AG10803 (cell line): ENCODE data around the gene ZNF608.

ENCODE experiments used
- DNase-seq: peaks from one replicate; pipeline ENCODE4 v3.0.0; 2010; ENCODE audit warnings: low read depth
- H3K4me3 ChIP-seq: 2 replicates; pipeline ENCODE4 v1.5.1; 2011; ENCODE audit warnings: mild to moderate bottlenecking, low read length, control low read depth
- CTCF ChIP-seq: conservative IDR thresholded peaks from 2 replicates; pipeline ENCODE4 v1.5.1; 2011; ENCODE audit warnings: mild to moderate bottlenecking, low read length, control low read depth, inconsistent platforms

ZNF608 gene

GRCh38 chr5:124783285-124783684, 36.8 kb upstream of the ZNF608 start:
- no peak for DNase-seq
- no peak overlapping the region for H3K4me3 ChIP-seq
- no peak for TF ChIP-seq CTCF

GRCh38 chr5:124782262-124782661, 35.8 kb upstream of the ZNF608 start:
- no peak overlapping the region for H3K4me3 ChIP-seq
- TF ChIP-seq CTCF, result no peak
- DNase-seq, result no peak

- no peak overlapping the region for H3K4me3 ChIP-seq
- TF ChIP-seq CTCF, result no peak
- no peak for DNase-seq
Observed at GRCh38 chr5:124780011-124780410, 33.6 kb upstream of the ZNF608 start.

GRCh38 chr5:124773315-124774311, 27.2 kb upstream of the ZNF608 start:
- TF ChIP-seq CTCF, result no peak
- no peak overlapping the region for H3K4me3 ChIP-seq
- no peak for DNase-seq

- no peak for TF ChIP-seq CTCF
- DNase-seq, result no peak
- no peak overlapping the region for H3K4me3 ChIP-seq
Observed at GRCh38 chr5:124772457-124773200, 26.2 kb upstream of the ZNF608 start.

- no peak for TF ChIP-seq CTCF
- no peak for DNase-seq
- no peak overlapping the region for H3K4me3 ChIP-seq
Observed at GRCh38 chr5:124771761-124772160, 25.3 kb upstream of the ZNF608 start.
